HuH-7.5 (cell line): ENCODE measurements around the gene SAMD8.
"Not testable (repeated sequence)": the region's sequence is repeated elsewhere in the genome, so short reads cannot be mapped to it uniquely, and the experiment has no call there.

Source experiments
- DNase-seq: peaks from one replicate; pipeline ENCODE4 v3.0.0; 2011; ENCODE audit warnings: low spot score

SAMD8 gene

GRCh38 chr10:75195035-75195763, 83.7 kb downstream of the SAMD8 start:
- DNase-seq: no peak

- DNase-seq: no peak
Measured at GRCh38 chr10:75197066-75197465, 85.6 kb downstream of the SAMD8 start.

GRCh38 chr10:75197906-75198305, 86.5 kb downstream of the SAMD8 start:
- DNase-seq: no peak

- not testable (repeated sequence) for DNase-seq
Measured at GRCh38 chr10:75199949-75200348, 88.5 kb downstream of the SAMD8 start.

GRCh38 chr10:75201793-75202307, 90.4 kb downstream of the SAMD8 start:
- no peak for DNase-seq

GRCh38 chr10:75202321-75203045, 91.0 kb downstream of the SAMD8 start:
- no peak for DNase-seq

GRCh38 chr10:75203046-75203620, 91.7 kb downstream of the SAMD8 start:
- DNase-seq: not testable (repeated sequence)

- DNase-seq: no peak
Measured at GRCh38 chr10:75203724-75204123, 92.3 kb downstream of the SAMD8 start.

- no peak for DNase-seq
Measured at GRCh38 chr10:75205908-75206307, 94.5 kb downstream of the SAMD8 start.

- DNase-seq: not testable (repeated sequence)
Measured at GRCh38 chr10:75206638-75207037, 95.2 kb downstream of the SAMD8 start.

- no peak for DNase-seq
Measured at GRCh38 chr10:75207079-75207856, 95.8 kb downstream of the SAMD8 start.

GRCh38 chr10:75207857-75208144, 96.3 kb downstream of the SAMD8 start:
- no peak for DNase-seq

- no peak for DNase-seq
Measured at GRCh38 chr10:75208181-75208580, 96.7 kb downstream of the SAMD8 start.

- no peak for DNase-seq
Measured at GRCh38 chr10:75209086-75209920, 97.8 kb downstream of the SAMD8 start.

GRCh38 chr10:75209921-75210281, 98.4 kb downstream of the SAMD8 start:
- peak; percentile 44 for DNase-seq

GRCh38 chr10:75210282-75211006, 99.0 kb downstream of the SAMD8 start, which contains the start of gene VDAC2:
TSS of gene VDAC2 (plus strand) at chr10:75210796. CDS start at chr10:75211159, 363 bp downstream.
- peak; percentile 55 for DNase-seq

- no peak for DNase-seq
Measured at GRCh38 chr10:75211007-75211691, 99.7 kb downstream of the SAMD8 start.

- no peak for DNase-seq
Measured at GRCh38 chr10:75212343-75212742, 100.9 kb downstream of the SAMD8 start.

GRCh38 chr10:75220274-75220673, 108.8 kb downstream of the SAMD8 start:
- no peak for DNase-seq

- not testable (repeated sequence) for DNase-seq
Measured at GRCh38 chr10:75221492-75221891, 110.0 kb downstream of the SAMD8 start.
